Measurements from ENCODE around the gene CCDC180.

The CCDC180 gene

DNA sequence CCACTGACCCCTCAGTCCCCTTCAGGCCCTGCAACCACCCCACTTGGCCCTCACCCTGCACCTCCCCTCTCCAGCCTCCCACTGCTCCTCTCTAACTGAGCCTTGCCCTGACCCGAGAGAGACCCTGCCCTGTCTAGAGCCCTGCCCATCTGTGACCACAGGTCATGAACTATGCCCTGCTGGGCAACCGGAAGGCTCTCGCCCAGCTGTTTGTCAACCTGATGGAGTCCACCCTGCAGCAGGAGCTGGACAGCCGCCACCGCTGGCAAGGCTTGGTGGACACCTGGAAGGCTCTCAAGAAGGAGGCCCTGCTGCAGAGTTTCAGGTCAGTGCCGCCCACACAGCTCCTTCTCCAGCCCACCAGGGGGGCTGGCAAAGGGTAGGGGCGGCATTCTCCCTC is 9.4 kb downstream of the CCDC180 start:
- no peak overlapping the region for H3K4me3 ChIP-seq (replicated peaks in 1 of 2; ENCODE audit: low read depth in 2 of 2, low read length in 2 of 2)
- no peak for DNase-seq (ENCODE audit: low read depth in 2 of 2)
- no peak for TF ChIP-seq CTCF (IDR thresholded peaks at IDR 0.05; ENCODE audit: low read depth, low read length)

- no peak for TF ChIP-seq CTCF (IDR thresholded peaks at IDR 0.05; ENCODE audit: low read depth, low read length)
- no peak overlapping the region for H3K4me3 ChIP-seq (replicated peaks in 1 of 2; ENCODE audit: low read depth in 2 of 2, low read length in 2 of 2)
- DNase-seq (ENCODE audit: low read depth in 2 of 2), result no peak
These were observed 11.0 kb downstream of the CCDC180 start for GRCh38 chr9:97318433-97318832.

DNA sequence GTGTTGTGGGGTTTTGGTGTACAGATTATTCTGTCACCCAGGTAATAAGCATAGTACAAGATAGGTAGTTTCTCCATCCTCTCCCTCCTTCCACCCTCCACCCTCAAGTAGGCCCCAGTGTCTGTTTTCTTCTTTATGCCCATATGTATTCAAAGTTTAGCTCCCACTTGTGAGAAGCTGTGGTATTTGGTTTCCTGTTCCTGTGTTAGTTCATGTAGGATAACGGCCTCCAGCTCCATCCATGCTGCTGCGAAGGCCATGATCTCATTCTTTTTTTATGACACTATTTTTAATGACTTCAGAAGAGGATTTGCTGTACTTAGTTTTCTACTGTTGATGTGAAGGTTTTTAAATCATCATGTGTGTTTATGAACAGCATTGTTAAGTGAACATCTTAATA is 11.9 kb downstream of the CCDC180 start:
- TF ChIP-seq CTCF (IDR thresholded peaks at IDR 0.05; ENCODE audit: low read depth, low read length), result no peak
- DNase-seq (ENCODE audit: low read depth in 2 of 2), result no peak
- no peak overlapping the region for H3K4me3 ChIP-seq (replicated peaks in 1 of 2; ENCODE audit: low read depth in 2 of 2, low read length in 2 of 2)

GRCh38 chr9:97320080-97320642 is 12.7 kb downstream of the CCDC180 start:
- no peak overlapping the region for H3K4me3 ChIP-seq (replicated peaks in 1 of 2; ENCODE audit: low read depth in 2 of 2, low read length in 2 of 2)
- TF ChIP-seq CTCF (IDR thresholded peaks at IDR 0.05; ENCODE audit: low read depth, low read length), result no peak

GRCh38 chr9:97321251-97321650 is 13.8 kb downstream of the CCDC180 start:
- DNase-seq (ENCODE audit: low read depth in 2 of 2), result no peak
- H3K4me3 ChIP-seq (replicated peaks in 1 of 2; ENCODE audit: low read depth in 2 of 2, low read length in 2 of 2), result no peak overlapping the region
- TF ChIP-seq CTCF (IDR thresholded peaks at IDR 0.05; ENCODE audit: low read depth, low read length), result no peak

More at GRCh38 chr9:97320080-97320642, 12.7 kb downstream of the CCDC180 start:
- no peak for DNase-seq (ENCODE audit: low read depth in 2 of 2)

DNA sequence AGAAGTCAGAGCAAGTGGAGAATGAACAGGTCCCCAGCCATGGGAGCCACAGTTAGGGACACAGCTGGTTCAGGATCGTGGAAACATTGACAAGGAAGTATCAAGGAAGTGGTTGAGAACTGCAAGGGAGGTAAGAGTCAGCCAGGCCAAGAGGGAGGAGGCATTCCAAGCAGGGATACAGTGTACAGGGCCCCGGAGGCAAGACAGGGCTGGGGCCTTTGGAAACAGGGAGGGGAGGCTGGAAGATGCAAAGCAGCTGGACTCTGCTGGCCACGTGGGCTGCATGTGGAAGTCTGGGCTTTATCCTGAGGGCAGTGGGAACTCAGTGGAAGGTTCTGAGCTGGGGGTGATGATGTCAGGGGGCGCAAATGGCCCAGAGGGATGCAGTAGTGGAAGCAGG is 14.2 kb downstream of the CCDC180 start:
- H3K4me3 ChIP-seq (replicated peaks in 1 of 2; ENCODE audit: low read depth in 2 of 2, low read length in 2 of 2), result no peak overlapping the region
- TF ChIP-seq CTCF (IDR thresholded peaks at IDR 0.05; ENCODE audit: low read depth, low read length), result no peak
- DNase-seq (ENCODE audit: low read depth in 2 of 2), result no peak

GRCh38 chr9:97322105-97322504 is 14.6 kb downstream of the CCDC180 start:
- TF ChIP-seq CTCF (IDR thresholded peaks at IDR 0.05; ENCODE audit: low read depth, low read length), result no peak
- H3K4me3 ChIP-seq (replicated peaks in 1 of 2; ENCODE audit: low read depth in 2 of 2, low read length in 2 of 2), result no peak overlapping the region
- no peak for DNase-seq (ENCODE audit: low read depth in 2 of 2)
